Activated T-helper 17 cell treated with anti-CD3 and anti-CD28 coated beads, Interleukin-2, amount 50 U/mL, for 72 hours (primary cell): ENCODE data around the gene HABP2. TPM values are rescaled to one million over a fixed set of nuclear protein-coding genes. Genes with fewer than 3 reads are reported as not detected.

Source experiments
- ATAC-seq: fragments of 150-1000 bp; cut with Tn5 transposase; replicated peaks from 2 replicates; pipeline ENCODE4 v1.10.0; 2021; ENCODE audit warnings: mild to moderate bottlenecking, moderate library complexity
- H3K27ac Mint-ChIP-seq: one replicate; pipeline ENCODE4 v1.8.0; 2022; ENCODE audit warnings: mixed read lengths
- H3K27me3 Mint-ChIP-seq: one replicate; pipeline ENCODE4 v1.8.0; 2022; ENCODE audit warnings: mixed read lengths
- H3K36me3 Mint-ChIP-seq: one replicate; pipeline ENCODE4 v1.8.0; 2022; ENCODE audit warnings: low read depth, mild to moderate bottlenecking, mixed read lengths
- H3K4me1 Mint-ChIP-seq: one replicate; pipeline ENCODE4 v1.8.0; 2022; ENCODE audit warnings: mixed read lengths
- H3K4me3 Mint-ChIP-seq: one replicate; pipeline ENCODE4 v1.8.0; 2022; ENCODE audit warnings: mild to moderate bottlenecking, mixed read lengths
- H3K9me3 Mint-ChIP-seq: one replicate; pipeline ENCODE4 v1.8.0; 2022; ENCODE audit warnings: mixed read lengths
- total RNA-seq, 2 donors: library from RNA; stranded (reverse); gene quantifications; one replicate each; pipeline ENCODE4 v1.2.3, GENCODE V29; 2022

Gene HABP2
- total RNA-seq, 2 donors from 2014 or later = not detected

DNA sequence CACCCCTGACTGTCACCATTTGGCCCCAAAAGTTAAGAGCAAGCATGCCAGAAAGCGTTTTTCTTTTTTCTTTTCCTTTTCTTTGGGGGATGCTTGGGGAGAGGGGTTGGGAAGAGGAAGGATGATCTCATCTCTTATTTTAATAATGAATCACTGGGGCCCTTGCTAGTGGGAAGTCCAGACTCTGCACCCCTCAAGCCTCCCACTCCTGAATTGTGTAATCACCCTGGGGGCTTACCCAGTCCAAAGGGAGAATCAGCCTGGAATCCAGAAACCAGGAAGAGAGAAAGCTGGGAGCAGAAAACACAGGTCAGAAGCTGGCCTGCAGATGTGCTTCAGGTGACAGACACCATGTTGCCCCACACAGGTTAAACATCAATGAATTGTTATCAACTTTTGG lies 14.7 kb upstream of the HABP2 start:
- Mint-ChIP-seq H3K36me3 (no peaks in the 10 kb centered on the region), H3K4me1 (no peaks in the 10 kb centered on the region), H3K4me3 (no peak overlapping the region), H3K9me3 (no peaks in the 10 kb centered on the region), H3K27me3 (peaks cover 22% of the 10 kb centered on the region), H3K27ac (no peak overlapping the region)
- no peak for ATAC-seq

- Mint-ChIP-seq H3K4me1 (no peaks in the 10 kb centered on the region), H3K27me3 (peaks cover 19% of the 10 kb centered on the region), H3K4me3 (no peak overlapping the region), H3K27ac (no peak overlapping the region), H3K36me3 (no peaks in the 10 kb centered on the region), H3K9me3 (no peaks in the 10 kb centered on the region)
- no peak for ATAC-seq
These were observed 13.1 kb upstream of the HABP2 start for GRCh38 chr10:113539789-113540188.

DNA sequence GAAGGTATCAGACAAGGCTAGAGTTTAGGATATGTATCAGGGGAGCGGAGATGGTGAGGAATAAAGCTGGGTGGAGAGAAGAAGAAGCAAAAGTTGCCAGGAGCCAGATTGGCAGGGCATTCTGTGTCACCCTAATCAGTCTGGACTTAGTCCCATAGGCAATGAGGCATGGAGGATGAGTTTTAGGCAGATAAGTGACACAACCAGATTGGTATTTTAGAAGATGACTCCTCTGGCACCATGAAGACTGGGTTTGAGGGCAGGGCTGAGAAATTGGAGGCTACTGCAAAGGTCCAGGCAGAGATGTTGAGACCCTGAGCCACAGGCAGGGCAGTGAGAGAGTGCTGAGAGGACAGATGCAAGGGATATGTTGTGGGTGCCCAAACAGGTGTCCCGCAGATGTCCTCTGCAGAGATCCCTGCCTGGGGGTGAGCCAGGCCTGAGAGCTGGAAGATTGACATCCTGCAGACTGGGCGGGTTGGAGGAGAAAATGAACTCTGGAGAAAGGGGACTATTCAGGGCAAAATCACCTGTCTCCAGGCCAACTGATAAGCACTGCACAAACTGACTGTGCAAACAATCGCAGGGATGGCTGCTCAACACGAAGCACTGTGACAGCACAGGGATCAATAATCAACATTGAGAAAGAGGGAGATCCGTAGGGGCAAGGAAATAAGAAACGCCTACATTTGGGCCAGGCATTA lies 11.9 kb upstream of the HABP2 start:
- no peak overlapping the region for H3K27ac Mint-ChIP-seq
- ATAC-seq = no peak
- no peaks in the 10 kb centered on the region for H3K36me3 Mint-ChIP-seq
- H3K4me3 Mint-ChIP-seq = no peak overlapping the region
- no peaks in the 10 kb centered on the region for H3K4me1 Mint-ChIP-seq
- no peaks in the 10 kb centered on the region for H3K9me3 Mint-ChIP-seq
- peaks cover 17% of the 10 kb centered on the region for H3K27me3 Mint-ChIP-seq

DNA sequence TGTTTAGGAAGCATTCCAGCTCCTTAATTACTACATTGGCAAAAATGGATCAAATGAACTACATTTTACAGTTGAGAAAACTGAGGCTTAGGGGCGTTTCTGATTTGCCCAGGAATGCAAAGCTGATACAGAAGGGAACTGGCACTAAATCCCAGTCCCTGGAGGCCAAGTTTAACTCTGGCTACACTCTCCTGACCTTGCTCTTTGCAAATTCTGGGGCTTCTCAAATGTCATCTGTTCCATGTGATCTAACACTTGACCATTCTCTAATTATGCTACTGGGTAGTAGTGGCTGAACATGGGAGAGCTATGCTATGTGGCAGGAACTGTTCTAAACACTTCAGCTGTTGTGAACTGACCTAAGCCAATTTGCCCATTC lies 11.3 kb upstream of the HABP2 start:
- no peak overlapping the region for H3K4me3 Mint-ChIP-seq

GRCh38 chr10:113543107-113543955 lies 9.5 kb upstream of the HABP2 start:
- Mint-ChIP-seq H3K4me1 (no peaks in the 10 kb centered on the region), H3K9me3 (no peaks in the 10 kb centered on the region)
- no peak for ATAC-seq

More for the DNA sequence above, 11.3 kb upstream of the HABP2 start:
- Mint-ChIP-seq H3K27me3 (peaks cover 21% of the 10 kb centered on the region), H3K4me1 (no peaks in the 10 kb centered on the region), H3K36me3 (no peaks in the 10 kb centered on the region), H3K9me3 (no peaks in the 10 kb centered on the region), H3K27ac (no peak overlapping the region)
- no peak for ATAC-seq

DNA sequence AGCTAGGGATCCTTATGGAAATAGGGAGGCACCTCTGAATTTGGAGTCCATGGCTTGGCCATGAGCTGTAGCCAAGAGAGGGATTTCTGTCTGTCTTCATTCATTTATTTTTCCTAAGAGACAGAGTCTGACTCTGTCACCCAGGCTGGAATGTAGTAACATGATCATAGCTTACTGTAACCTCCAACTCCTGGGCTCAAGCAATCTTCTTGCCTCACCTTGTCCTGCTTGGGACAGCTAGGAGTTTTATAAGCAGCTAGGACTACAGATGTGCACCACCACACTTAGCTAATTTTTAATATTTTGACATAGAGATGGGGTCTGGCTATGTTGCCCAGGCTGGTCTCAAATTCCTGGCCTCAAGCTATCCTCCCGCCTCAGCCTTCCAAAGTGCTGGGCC lies 8.5 kb upstream of the HABP2 start:
- Mint-ChIP-seq H3K36me3 (no peaks in the 10 kb centered on the region), H3K4me3 (no peak overlapping the region), H3K27me3 (peaks cover 21% of the 10 kb centered on the region), H3K9me3 (no peaks in the 10 kb centered on the region), H3K27ac (no peak overlapping the region), H3K4me1 (no peaks in the 10 kb centered on the region)
- ATAC-seq = no peak

More at GRCh38 chr10:113543107-113543955, 9.5 kb upstream of the HABP2 start:
- no peaks in the 10 kb centered on the region for H3K36me3 Mint-ChIP-seq
- no peak overlapping the region for H3K27ac Mint-ChIP-seq
- H3K4me3 Mint-ChIP-seq = no peak overlapping the region
- H3K27me3 Mint-ChIP-seq = peaks cover 21% of the 10 kb centered on the region

DNA sequence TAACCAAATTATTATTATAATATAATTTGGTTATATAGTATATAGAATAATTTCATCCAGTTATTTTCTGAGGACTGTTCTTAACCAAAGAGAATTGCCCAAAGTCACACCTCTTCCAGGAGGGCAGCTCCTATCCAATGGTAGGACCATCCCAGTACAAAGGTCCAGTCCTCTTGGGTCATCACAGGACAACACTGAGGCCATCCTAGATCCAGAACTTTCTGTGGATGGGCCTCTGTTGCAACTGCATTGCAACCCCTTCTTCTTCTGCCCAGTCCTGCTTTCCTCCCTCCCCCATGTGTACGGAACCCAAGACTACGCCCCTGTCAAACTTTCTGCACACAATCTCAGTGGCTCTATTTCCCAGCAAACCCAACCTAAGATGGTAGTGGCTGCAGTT lies 5.4 kb upstream of the HABP2 start:
- H3K4me1 Mint-ChIP-seq = no peaks in the 10 kb centered on the region
- H3K27ac Mint-ChIP-seq = no peak overlapping the region
- peaks cover 20% of the 10 kb centered on the region for H3K27me3 Mint-ChIP-seq
- no peak for ATAC-seq
- H3K4me3 Mint-ChIP-seq = no peak overlapping the region
- no peaks in the 10 kb centered on the region for H3K9me3 Mint-ChIP-seq
- no peaks in the 10 kb centered on the region for H3K36me3 Mint-ChIP-seq

DNA sequence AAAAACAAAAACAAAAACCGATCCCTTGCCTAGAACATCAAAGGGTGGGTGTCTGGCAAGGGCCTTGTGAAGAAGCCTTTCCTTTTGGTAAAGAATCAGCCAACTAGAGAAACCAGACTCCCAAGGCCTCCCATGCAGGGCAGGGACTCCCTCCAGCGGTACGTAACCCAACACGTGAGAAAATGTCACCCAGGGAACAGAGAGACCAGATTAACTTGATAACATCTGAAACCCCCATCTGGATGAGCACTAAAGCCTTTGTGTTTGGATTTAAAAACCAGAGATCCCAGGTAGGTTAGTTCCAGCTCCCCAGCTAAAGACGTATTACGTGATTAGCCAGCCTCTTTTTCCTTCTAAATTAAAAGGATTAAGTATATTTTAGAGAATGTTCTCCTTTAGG lies 3.0 kb upstream of the HABP2 start:
- H3K27ac Mint-ChIP-seq = no peak overlapping the region
- no peaks in the 10 kb centered on the region for H3K36me3 Mint-ChIP-seq

GRCh38 chr10:113550365-113550764 lies 2.5 kb upstream of the HABP2 start:
- Mint-ChIP-seq H3K27ac (no peak overlapping the region), H3K9me3 (no peaks in the 10 kb centered on the region), H3K27me3 (peaks cover 22% of the 10 kb centered on the region), H3K36me3 (no peaks in the 10 kb centered on the region), H3K4me3 (no peak overlapping the region), H3K4me1 (no peaks in the 10 kb centered on the region)
- ATAC-seq = no peak

More for the DNA sequence above, 3.0 kb upstream of the HABP2 start:
- Mint-ChIP-seq H3K4me1 (no peaks in the 10 kb centered on the region), H3K27me3 (peaks cover 26% of the 10 kb centered on the region), H3K4me3 (no peak overlapping the region), H3K9me3 (no peaks in the 10 kb centered on the region)
- ATAC-seq = no peak

GRCh38 chr10:113552014-113552413 lies 839 bp upstream of the HABP2 start:
- no peaks in the 10 kb centered on the region for H3K36me3 Mint-ChIP-seq
- no peak for ATAC-seq
- peaks cover 18% of the 10 kb centered on the region for H3K27me3 Mint-ChIP-seq
- H3K4me3 Mint-ChIP-seq = no peak overlapping the region
- H3K9me3 Mint-ChIP-seq = no peaks in the 10 kb centered on the region
- H3K4me1 Mint-ChIP-seq = no peaks in the 10 kb centered on the region
- no peak overlapping the region for H3K27ac Mint-ChIP-seq

GRCh38 chr10:113553149-113553548 lies 296 bp downstream of the HABP2 start:
- H3K27me3 Mint-ChIP-seq = peaks cover 19% of the 10 kb centered on the region
- H3K4me1 Mint-ChIP-seq = no peaks in the 10 kb centered on the region
- H3K36me3 Mint-ChIP-seq = no peaks in the 10 kb centered on the region
- no peaks in the 10 kb centered on the region for H3K9me3 Mint-ChIP-seq
- no peak overlapping the region for H3K27ac Mint-ChIP-seq
- no peak for ATAC-seq
- no peak overlapping the region for H3K4me3 Mint-ChIP-seq

- H3K27ac Mint-ChIP-seq = no peak overlapping the region
- no peaks in the 10 kb centered on the region for H3K4me1 Mint-ChIP-seq
- no peaks in the 10 kb centered on the region for H3K9me3 Mint-ChIP-seq
- peaks cover 25% of the 10 kb centered on the region for H3K27me3 Mint-ChIP-seq
- no peak overlapping the region for H3K4me3 Mint-ChIP-seq
- ATAC-seq = no peak
- no peaks in the 10 kb centered on the region for H3K36me3 Mint-ChIP-seq
These were observed 1.4 kb downstream of the HABP2 start for GRCh38 chr10:113554214-113554613.

DNA sequence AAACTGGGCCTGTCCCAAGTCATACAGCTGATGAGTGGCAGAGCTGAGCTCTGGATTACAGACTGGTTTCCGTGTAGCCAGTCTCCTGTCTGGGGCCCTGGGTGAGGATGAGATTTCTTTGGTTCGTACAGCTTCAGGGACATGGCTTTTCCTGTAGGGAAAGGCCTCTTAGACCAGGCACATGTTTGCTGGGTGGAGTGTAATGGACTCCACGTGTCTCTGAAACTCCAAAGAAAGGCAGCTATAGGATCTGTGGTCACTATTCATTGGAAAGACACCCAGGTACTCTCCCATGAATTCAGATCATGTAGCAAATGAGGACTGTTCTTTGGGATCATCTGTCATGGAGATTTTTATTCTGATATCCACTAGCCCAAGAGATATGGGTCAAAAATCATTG lies 2.4 kb downstream of the HABP2 start:
- Mint-ChIP-seq H3K27me3 (peaks cover 26% of the 10 kb centered on the region), H3K4me3 (no peak overlapping the region), H3K9me3 (no peaks in the 10 kb centered on the region), H3K27ac (no peak overlapping the region), H3K36me3 (no peaks in the 10 kb centered on the region), H3K4me1 (no peaks in the 10 kb centered on the region)
- ATAC-seq = no peak

DNA sequence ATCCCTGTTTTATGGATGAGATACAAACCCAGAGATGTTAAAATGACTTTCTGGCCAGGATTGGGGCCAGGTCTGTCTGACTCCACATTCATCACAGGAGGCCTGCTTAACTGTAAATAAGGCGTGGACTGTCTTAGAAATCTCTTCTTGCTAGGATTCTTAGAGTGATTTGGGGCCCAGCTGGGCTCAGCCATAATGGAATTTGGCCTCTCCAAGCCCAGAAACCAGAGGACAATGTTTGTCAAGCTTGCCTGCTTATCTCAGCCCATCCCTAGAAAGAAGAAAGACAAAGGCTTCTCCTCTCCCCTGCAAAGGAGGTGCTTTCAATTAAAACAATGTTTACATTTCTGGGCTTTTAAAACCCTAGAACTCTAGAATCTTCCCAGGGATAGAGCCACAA lies 2.9 kb downstream of the HABP2 start:
- no peak overlapping the region for H3K4me3 Mint-ChIP-seq
- H3K36me3 Mint-ChIP-seq = no peaks in the 10 kb centered on the region
- H3K27ac Mint-ChIP-seq = no peak overlapping the region
- H3K4me1 Mint-ChIP-seq = no peaks in the 10 kb centered on the region
- H3K27me3 Mint-ChIP-seq = peaks cover 23% of the 10 kb centered on the region
- no peaks in the 10 kb centered on the region for H3K9me3 Mint-ChIP-seq
- no peak for ATAC-seq

DNA sequence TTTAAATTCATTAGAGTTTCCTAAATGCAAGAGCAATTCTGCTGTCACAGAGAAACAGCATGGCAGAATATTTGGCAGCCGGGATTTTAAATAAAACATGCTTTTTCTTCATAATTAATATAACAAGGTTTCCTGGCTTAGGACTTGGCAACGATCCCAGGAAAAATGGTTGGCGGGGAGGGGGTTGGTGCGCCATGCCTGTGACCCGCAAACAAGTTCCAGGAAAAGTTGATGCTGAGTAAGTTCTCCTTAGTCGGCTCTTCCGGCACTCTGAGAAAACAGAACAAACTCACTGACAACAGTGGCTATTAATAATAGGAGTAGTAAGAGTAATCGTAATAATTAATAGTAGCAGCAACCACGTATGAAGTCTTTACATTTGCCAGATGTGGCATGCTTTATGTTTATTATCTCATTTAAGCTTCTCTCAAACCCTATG lies 4.6 kb downstream of the HABP2 start:
- Mint-ChIP-seq H3K4me1 (no peaks in the 10 kb centered on the region), H3K36me3 (no peaks in the 10 kb centered on the region), H3K27ac (no peak overlapping the region), H3K4me3 (no peak overlapping the region), H3K27me3 (peaks cover 18% of the 10 kb centered on the region), H3K9me3 (no peaks in the 10 kb centered on the region)
- no peak for ATAC-seq
